Cardiac fibroblast (primary cell): Measurements from ENCODE around the gene HLA-F.

Experiments used
- DNase-seq, 2 donors: peaks; one replicate each; pipeline versions ENCODE4 v3.0.0 to v3.0.0-alpha.2; 2010; ENCODE audit warnings: low read depth in 2 of 2
- H3K4me3 ChIP-seq, 2 donors: replicated peaks in 1 of 2; 1 replicate in 1 of 2; 2 replicates in 1 of 2; pipeline ENCODE4 v1.5.1; 2011; ENCODE audit warnings: low read depth in 2 of 2, low read length in 2 of 2, mild to moderate bottlenecking in 2 of 2, moderate library complexity in 1 of 2
- TF ChIP-seq, protein P1 (sequence below): IDR thresholded peaks from one replicate; pipeline ENCODE4 v1.5.1; 2011; ENCODE audit warnings: low read depth, mild to moderate bottlenecking, low read length, inconsistent platforms

The HLA-F gene

DNA sequence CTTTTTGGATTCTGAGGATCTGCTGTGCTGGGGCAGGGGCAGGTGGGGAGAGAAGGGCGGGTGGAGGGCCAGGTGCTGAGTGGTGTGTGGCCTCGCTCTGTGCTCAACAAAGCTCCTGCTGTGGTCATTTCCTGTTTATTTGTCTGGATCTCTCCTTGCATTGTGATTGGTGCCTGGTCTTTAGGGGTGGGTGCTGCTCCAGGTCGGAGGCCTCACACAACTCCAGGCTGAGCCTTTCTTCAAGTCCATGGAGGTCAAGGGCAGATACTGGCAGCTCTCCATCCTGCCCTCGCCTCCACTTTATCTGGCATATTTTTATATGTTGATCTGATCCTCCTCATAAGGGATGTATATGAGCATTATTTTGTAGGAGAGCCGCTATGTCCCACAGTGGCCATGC lies 36.2 kb downstream of the HLA-F start:
- TF ChIP-seq, protein P1, sequence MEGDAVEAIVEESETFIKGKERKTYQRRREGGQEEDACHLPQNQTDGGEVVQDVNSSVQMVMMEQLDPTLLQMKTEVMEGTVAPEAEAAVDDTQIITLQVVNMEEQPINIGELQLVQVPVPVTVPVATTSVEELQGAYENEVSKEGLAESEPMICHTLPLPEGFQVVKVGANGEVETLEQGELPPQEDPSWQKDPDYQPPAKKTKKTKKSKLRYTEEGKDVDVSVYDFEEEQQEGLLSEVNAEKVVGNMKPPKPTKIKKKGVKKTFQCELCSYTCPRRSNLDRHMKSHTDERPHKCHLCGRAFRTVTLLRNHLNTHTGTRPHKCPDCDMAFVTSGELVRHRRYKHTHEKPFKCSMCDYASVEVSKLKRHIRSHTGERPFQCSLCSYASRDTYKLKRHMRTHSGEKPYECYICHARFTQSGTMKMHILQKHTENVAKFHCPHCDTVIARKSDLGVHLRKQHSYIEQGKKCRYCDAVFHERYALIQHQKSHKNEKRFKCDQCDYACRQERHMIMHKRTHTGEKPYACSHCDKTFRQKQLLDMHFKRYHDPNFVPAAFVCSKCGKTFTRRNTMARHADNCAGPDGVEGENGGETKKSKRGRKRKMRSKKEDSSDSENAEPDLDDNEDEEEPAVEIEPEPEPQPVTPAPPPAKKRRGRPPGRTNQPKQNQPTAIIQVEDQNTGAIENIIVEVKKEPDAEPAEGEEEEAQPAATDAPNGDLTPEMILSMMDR: no peak
- peak in 1 of 2 donors; percentile 21 for DNase-seq
- H3K4me3 ChIP-seq: no peak overlapping the region

DNA sequence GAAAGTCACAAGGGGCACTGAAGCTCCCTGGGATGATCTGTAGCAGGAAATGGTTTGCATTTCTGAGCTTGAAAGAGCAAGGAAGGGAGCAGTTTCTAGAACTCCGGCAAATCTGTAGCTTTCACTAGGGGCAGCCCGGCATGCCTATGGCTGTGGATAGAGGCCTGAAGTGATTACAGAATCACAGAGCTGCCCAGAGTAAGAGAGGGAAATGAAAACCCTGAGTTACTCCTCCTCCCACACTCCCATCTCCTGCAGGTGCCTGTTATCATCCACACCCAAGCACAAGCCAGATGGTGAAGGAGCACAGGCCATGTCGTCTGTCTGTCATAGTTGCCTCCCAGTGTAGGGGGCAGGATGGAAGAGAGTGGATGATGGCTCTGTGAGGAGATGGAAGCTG lies 37.1 kb downstream of the HLA-F start:
- H3K4me3 ChIP-seq: no peak overlapping the region
- TF ChIP-seq, protein P1: no peak
- DNase-seq: no peak

DNA sequence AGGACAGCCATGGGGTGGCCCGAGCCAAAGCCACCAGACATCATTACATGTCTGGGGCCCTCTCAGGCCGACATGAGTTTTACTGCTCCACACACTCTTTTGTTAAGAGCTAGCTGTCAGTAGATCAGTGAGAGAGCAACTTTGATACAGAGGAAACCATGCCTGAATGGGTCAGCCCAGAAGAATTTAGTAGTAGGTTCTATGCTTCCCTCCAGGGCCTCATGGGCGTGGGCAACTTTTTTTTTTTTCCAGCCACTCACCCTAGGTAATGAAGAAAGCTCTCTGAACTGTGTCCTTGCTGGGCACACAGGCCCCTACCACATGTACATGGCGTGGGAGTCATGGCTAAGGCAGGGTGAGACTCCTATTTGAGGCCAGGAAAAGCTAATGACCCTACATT lies 38.8 kb downstream of the HLA-F start:
- TF ChIP-seq, protein P1: no peak
- no peak overlapping the region for H3K4me3 ChIP-seq
- no peak for DNase-seq

DNA sequence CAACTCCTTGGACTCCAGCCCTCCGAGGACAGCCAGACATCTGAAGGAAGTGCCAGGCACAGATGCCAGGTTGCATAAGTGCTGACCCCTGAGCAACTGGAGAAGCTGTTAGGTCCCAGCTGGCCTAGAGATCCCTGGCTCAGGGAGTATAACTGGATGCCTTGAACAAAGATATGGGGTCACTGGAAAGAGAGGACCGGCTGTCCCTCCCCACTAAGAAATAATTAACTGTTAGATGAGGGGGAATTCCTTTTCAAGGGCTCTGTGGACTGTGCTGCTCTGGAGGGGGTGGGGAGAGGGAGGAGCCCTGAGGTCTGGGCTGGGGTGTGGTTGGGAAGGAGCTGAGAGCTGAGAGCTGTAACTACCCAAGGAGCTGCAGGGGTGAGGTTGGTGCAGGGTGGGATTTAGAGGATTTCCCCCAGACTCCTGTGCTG lies 39.6 kb downstream of the HLA-F start:
- TF ChIP-seq, protein P1: no peak
- DNase-seq: peak in 1 of 2 donors; percentile 25
- H3K4me3 ChIP-seq: no peak overlapping the region

DNA sequence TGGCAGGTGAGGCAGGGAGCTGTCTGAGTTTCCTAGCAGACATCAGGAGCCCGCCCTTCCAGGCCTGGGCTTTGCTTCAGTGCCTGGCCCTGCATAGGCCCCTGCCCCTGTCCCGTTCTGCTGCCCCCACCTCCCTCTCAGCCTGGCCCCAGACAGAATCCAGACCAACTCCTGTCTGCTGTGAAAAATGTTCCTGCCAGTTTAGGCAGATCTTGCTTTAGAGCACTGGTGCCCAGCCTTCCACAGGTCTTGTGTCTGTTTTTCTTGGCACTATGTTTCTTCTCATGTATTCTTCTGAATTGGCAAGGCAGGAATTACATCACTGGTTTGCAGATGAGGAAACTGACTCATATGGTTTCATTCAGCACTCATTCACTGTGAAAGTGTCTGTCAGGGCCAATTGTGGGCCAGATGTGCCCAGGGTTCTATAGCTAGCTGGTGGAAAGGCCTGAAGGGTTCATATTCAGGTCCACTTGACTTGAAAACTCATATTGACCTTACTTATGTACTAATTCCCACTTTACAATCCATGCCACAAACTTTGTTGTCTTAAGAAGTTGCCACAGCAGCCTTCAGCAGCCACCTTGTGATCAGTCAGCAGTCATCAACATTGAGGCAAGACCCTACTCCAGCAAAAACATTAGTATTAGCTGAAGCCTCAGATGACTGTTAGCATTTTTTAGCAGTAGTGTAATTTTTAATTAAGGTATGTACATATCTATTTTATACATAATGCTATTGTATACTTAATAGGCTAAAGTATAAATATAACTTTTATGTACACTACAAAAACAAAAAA lies 40.5 kb downstream of the HLA-F start:
- TF ChIP-seq, protein P1: no peak
- DNase-seq: peak; percentile 80 to 92
- H3K4me3 ChIP-seq: no peak overlapping the region

DNA sequence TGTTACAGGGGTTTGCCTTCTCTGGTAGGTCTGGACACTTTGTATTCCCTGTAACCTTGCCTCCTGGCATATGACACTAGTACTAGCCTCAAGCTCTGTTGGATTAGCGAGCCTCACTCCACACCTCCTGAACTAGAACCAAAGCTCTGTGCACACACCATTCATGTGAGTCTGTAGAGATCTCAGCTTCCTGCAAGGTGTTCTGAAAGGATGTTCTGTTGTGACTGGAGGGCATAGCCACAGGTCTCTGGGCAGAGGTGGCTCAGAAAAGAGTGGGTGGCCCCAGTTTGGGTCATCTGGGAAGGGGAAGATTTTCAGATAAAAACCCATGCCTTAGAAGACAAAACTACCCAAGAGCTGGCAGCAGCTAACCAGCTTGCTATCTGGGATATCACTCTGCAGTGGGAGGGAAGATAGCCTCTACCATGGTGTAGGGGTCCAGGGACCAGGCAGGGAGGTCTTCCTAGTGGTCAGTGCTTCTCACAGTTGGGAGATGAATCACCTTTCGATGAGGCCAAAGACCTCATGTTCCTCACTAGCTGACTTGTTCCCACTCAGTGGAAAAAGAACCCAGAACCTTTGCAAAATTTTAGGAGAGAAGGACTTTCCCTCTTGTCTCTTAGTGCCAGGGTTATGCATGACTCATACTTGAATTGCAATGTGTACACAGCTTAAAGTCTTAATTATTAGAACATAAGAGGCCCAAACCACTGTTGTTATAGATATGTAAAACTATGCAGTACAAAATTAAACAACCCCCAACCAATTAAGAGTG lies 41.4 kb downstream of the HLA-F start:
- DNase-seq: peak in 1 of 2 donors; percentile 65
- H3K4me3 ChIP-seq: no peak overlapping the region
- TF ChIP-seq, protein P1: no peak
